Spinal cord (tissue), 10 donors: ENCODE measurements around the gene ZNF407. TPM values are rescaled to one million over a fixed set of nuclear protein-coding genes. Genes with fewer than 3 reads are reported as not detected.
"Not testable (repeated sequence)": the region's sequence is repeated elsewhere in the genome, so short reads cannot be mapped to it uniquely, and the experiment has no call there.

Experiments
- DNase-seq, 6 donors: peaks; one replicate each; pipeline versions ENCODE4 v3.0.0 to v3.0.0-alpha.2; 2013 to 2015; ENCODE audit warnings: low spot score in 6 of 6, low read depth in 4 of 6
- H3K27ac ChIP-seq: one replicate; pipeline ENCODE4 v1.5.1; 2013; ENCODE audit warnings: low read depth, low read length, control low read depth
- H3K27me3 ChIP-seq: one replicate; pipeline ENCODE4 v1.6.1; 2013; ENCODE audit warnings: low read length; ENCODE audit not compliant: control insufficient read depth, insufficient read depth
- H3K36me3 ChIP-seq: one replicate; pipeline ENCODE4 v1.6.1; 2013; ENCODE audit warnings: low read length; ENCODE audit not compliant: control insufficient read depth, insufficient read depth
- H3K4me1 ChIP-seq: one replicate; pipeline ENCODE4 v1.6.1; 2013; ENCODE audit warnings: low read length; ENCODE audit not compliant: control insufficient read depth, insufficient read depth
- H3K4me3 ChIP-seq: one replicate; pipeline ENCODE4 v1.5.1; 2013; ENCODE audit warnings: low read depth, low read length, control low read depth
- H3K9me3 ChIP-seq: one replicate; pipeline ENCODE4 v1.6.1; 2013; ENCODE audit warnings: low read length; ENCODE audit not compliant: control insufficient read depth, insufficient read depth
- WGBS: methylation state at CpG from one replicate; pipeline ENCODE4 v1.1.5; 2013; ENCODE audit warnings: missing lambda C conversion rate; ENCODE audit not compliant: insufficient coverage; 5-methylcytosine and 5-hydroxymethylcytosine counted together
- polyA plus RNA-seq, 2 donors: library from polyadenylated mRNA; unstranded; fragments of 120-200 nt; gene quantifications; one replicate each; pipeline ENCODE4 v1.2.1, GENCODE V29; 2013; ENCODE audit not compliant: insufficient read length in 2 of 2
- total RNA-seq, 2 donors: library from RNA; depleted of rRNA in 1 of 2; stranded (reverse); fragments of 120-200 nt in 1 of 2; fragments of >200 nt in 1 of 2; gene quantifications; one replicate each; pipeline versions ENCODE4 v1.2.3 to v1.2.4, GENCODE V29; 2013 to 2014
- donor health status: healthy.

Gene ZNF407
- total and polyA plus RNA-seq, 4 donors = 7.9 to 22.8 (median 13.2) TPM

DNA sequence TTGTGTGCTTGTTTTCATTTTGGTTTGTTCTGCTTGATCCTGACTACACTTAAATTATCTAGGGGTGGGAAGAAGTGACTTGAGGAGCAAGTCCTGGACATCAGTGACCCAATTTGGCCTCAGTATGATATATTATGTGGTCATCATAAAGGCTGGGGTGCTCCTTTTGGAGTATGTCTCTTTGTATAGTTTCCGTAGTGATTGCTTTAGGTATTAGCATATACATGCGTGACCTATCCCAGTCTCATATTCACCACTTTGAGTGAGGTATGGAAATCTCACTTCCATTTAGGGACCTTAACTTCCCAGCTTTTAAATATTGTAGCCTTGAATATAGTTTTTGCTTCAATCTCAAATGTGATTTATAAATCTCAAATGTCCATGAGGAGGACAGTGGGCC, 370.3 kb downstream of the ZNF407 start:
- no peaks in the 10 kb centered on the region for H3K4me1 ChIP-seq
- H3K27me3 ChIP-seq = no peaks in the 10 kb centered on the region
- WGBS = no CpG with 5 or more reads among the region's 2 CpGs

GRCh38 chr18:74971358-74971757, 373.7 kb downstream of the ZNF407 start:
- 79% methylated on average over 4 of the region's 4 CpGs for WGBS
- H3K36me3 ChIP-seq, H3K27me3 ChIP-seq, H3K4me3 ChIP-seq, H3K9me3 ChIP-seq, DNase-seq, H3K4me1 ChIP-seq, H3K27ac ChIP-seq: not testable (repeated sequence)

More for the DNA sequence above, 370.3 kb downstream of the ZNF407 start:
- H3K9me3 ChIP-seq = no peaks in the 10 kb centered on the region
- no peaks in the 10 kb centered on the region for H3K36me3 ChIP-seq
- H3K27ac ChIP-seq = no peak overlapping the region
- no peak for DNase-seq
- H3K4me3 ChIP-seq = no peak overlapping the region

DNA sequence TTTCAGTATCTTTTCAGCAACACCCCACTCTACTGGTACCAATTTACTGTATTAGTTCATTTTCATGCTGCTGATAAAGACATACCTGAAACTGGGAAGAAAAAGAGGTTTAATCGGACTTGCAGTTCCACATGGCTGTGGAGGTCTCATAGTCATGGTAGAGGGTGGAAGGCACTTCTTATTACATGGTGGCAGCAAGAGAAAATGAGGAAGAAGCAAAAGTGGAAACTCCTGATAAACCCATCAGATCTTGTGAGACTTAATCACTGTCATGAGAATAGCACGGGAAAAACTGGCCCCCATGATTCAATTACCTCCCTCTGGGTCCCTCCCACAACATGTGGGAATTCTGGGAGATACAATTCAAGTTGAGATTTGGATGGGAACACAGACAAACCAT, 374.1 kb downstream of the ZNF407 start:
- not testable (repeated sequence) for H3K9me3 ChIP-seq, H3K36me3 ChIP-seq, H3K4me1 ChIP-seq, H3K27ac ChIP-seq, DNase-seq, H3K4me3 ChIP-seq, H3K27me3 ChIP-seq
- WGBS = no CpG with 5 or more reads among the region's 2 CpGs

GRCh38 chr18:74972354-74972753, 374.7 kb downstream of the ZNF407 start:
- Histone ChIP-seq H3K27ac (no peak overlapping the region), H3K4me1 (no peaks in the 10 kb centered on the region), H3K9me3 (no peaks in the 10 kb centered on the region), H3K27me3 (no peaks in the 10 kb centered on the region), H3K36me3 (no peaks in the 10 kb centered on the region), H3K4me3 (no peak overlapping the region)
- 75% methylated on average over 1 of the region's 1 CpG for WGBS
- DNase-seq = no peak

GRCh38 chr18:74975001-74975400, 377.3 kb downstream of the ZNF407 start:
- Histone ChIP-seq H3K4me3 (no peak overlapping the region), H3K27me3 (no peaks in the 10 kb centered on the region), H3K4me1 (no peaks in the 10 kb centered on the region), H3K27ac (no peak overlapping the region), H3K36me3 (no peaks in the 10 kb centered on the region), H3K9me3 (no peaks in the 10 kb centered on the region)
- peak in 2 of 6 donors; percentile 35 to 81 for DNase-seq
- WGBS = 69% methylated on average over 3 of the region's 5 CpGs

- H3K4me1 ChIP-seq = no peaks in the 10 kb centered on the region
- peak in 2 of 6 donors; percentile 20 to 29 for DNase-seq
- H3K27me3 ChIP-seq = no peaks in the 10 kb centered on the region
- H3K9me3 ChIP-seq = no peaks in the 10 kb centered on the region
- WGBS = 82% methylated on average over 7 of the region's 11 CpGs
- no peak overlapping the region for H3K27ac ChIP-seq
- no peak overlapping the region for H3K4me3 ChIP-seq
- no peaks in the 10 kb centered on the region for H3K36me3 ChIP-seq
These were observed 378.8 kb downstream of the ZNF407 start for GRCh38 chr18:74976331-74976909.

DNA sequence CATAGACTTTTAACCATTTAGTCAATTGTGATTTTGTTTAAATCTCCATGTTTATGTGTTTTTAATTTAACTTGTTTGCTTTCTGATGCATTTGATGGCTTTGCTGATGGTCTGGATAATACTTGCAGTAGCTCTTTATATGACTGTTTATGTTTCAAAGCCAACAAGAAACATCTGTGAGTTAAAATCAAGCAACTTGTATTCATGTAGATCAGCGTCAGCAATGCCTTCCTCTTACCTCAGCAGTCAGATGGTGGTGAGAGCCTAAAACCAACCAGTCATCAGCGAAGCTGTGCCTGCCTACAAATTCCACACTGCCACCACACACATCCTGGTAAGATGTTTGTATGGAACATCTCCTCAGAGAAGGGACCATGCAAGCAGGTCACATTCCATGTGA, 379.4 kb downstream of the ZNF407 start:
- no peak overlapping the region for H3K27ac ChIP-seq
- H3K4me1 ChIP-seq = no peaks in the 10 kb centered on the region
- no peaks in the 10 kb centered on the region for H3K36me3 ChIP-seq
- H3K4me3 ChIP-seq = no peak overlapping the region
- H3K27me3 ChIP-seq = no peaks in the 10 kb centered on the region
- no peak for DNase-seq
- H3K9me3 ChIP-seq = no peaks in the 10 kb centered on the region
- no CpG with 5 or more reads among the region's 2 CpGs for WGBS

DNA sequence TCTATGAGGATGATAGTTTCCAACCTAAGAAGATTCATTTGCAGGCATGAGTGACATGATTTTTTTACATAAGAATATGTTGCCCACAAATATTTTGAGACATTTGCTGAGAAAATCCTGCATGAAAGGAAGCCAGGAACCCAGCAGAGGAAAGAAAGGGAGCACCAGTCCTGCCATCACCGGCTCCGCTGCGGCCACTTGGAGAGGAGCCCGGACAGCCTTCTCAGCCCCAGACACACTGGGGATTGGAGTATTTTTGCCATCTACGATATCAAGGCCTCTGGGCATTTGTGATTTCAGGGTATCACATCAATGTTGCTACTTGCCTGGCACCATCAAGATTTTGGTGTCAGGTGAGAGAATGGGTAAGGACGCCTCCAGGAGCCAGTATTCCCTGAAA, 383.0 kb downstream of the ZNF407 start:
- Histone ChIP-seq H3K27me3 (no peaks in the 10 kb centered on the region), H3K9me3 (no peaks in the 10 kb centered on the region), H3K4me3 (no peak overlapping the region), H3K27ac (no peak overlapping the region), H3K4me1 (no peaks in the 10 kb centered on the region), H3K36me3 (no peaks in the 10 kb centered on the region)
- no peak for DNase-seq
- WGBS = 83% methylated on average over 6 of the region's 6 CpGs

DNA sequence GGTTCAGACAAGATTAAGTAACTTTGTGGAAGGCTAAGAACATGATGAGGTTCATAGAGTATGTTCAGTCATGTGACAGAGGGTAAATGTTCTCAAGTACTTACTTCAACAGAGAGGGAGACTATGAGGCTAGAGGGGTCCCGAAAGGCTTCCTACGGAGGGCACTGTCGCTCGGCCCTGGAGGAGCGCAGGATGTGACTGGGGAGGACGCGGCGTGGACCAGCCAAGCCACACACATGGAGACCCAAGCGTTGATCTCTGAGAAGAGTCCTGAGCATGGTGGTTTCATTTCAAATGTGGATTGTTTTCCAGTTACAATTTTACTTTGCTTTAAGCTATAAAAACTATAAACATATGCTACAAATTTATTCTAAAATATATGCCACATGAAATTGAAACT, 383.8 kb downstream of the ZNF407 start:
- WGBS = 91% methylated on average over 8 of the region's 9 CpGs
- DNase-seq = no peak
- no peaks in the 10 kb centered on the region for H3K4me1 ChIP-seq
- H3K4me3 ChIP-seq = no peak overlapping the region
- no peaks in the 10 kb centered on the region for H3K36me3 ChIP-seq
- H3K9me3 ChIP-seq = no peaks in the 10 kb centered on the region
- H3K27ac ChIP-seq = no peak overlapping the region
- no peaks in the 10 kb centered on the region for H3K27me3 ChIP-seq

DNA sequence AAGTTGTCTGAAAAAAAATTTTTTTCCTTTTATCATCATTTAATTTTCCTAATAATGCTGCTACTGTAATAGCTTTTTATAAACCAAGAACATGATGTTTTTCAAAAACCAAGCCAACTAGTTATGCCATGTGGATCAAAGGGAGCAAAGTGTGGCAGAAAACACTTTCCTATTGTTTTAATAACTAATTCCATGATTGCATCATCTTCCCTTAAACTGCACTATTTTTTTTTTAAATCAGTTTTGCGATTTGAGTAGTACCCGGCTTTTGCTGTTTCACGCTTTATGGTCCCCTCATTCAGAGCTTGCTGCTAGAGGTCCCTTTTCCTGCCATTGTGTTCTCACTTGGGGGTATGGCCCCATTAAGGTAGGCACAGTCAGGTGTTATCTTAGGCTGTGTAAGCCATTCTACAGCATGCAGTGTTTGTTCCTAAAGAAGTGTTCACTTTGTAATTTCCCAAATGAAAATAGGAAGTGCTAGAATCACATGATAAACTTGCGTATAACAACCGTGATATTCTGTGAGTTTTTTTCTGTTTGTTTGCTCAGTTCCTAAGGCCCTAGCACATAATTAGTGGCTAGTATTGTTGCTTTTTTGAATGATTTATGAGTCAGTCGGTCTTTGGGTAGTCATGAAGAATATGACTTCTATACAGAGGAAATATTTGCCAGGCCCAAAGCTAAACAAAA, 385.4 kb downstream of the ZNF407 start:
- Histone ChIP-seq H3K36me3 (no peaks in the 10 kb centered on the region), H3K27ac (no peak overlapping the region), H3K4me1 (no peaks in the 10 kb centered on the region), H3K9me3 (no peaks in the 10 kb centered on the region), H3K4me3 (no peak overlapping the region), H3K27me3 (no peaks in the 10 kb centered on the region)
- DNase-seq = no peak
- 95% methylated on average over 3 of the region's 6 CpGs for WGBS
